Stromal cell of bone marrow (primary cell): Measurements from ENCODE around the gene IGLL1.
"Not testable (repeated sequence)": the region's sequence is repeated elsewhere in the genome, so short reads cannot be mapped to it uniquely, and the experiment has no call there.

Experiments used
- DNase-seq: peaks from one replicate; pipeline ENCODE4 v3.0.0-alpha.2; 2012; ENCODE audit warnings: low read depth

Gene IGLL1

GRCh38 chr22:23591201-23591791 is 11.2 kb upstream of the IGLL1 start:
- DNase-seq: peak; percentile 8

- no peak for DNase-seq
Measured at GRCh38 chr22:23583836-23584235, 3.7 kb upstream of the IGLL1 start.

- DNase-seq: no peak
Measured at GRCh38 chr22:23583153-23583552, 3.1 kb upstream of the IGLL1 start.

GRCh38 chr22:23581260-23581650 is 1.2 kb upstream of the IGLL1 start:
- DNase-seq: no peak

- DNase-seq: no peak
Measured at GRCh38 chr22:23580576-23581259, 628 bp upstream of the IGLL1 start.

- DNase-seq: no peak
Measured at GRCh38 chr22:23579280-23579679, 810 bp downstream of the IGLL1 start.

GRCh38 chr22:23578306-23578705 is 1.8 kb downstream of the IGLL1 start:
- DNase-seq: no peak

- DNase-seq: no peak
Measured at GRCh38 chr22:23576681-23577080, 3.4 kb downstream of the IGLL1 start.

GRCh38 chr22:23575601-23576000 is 4.5 kb downstream of the IGLL1 start:
- DNase-seq: no peak

- no peak for DNase-seq
Measured at GRCh38 chr22:23574877-23575276, 5.2 kb downstream of the IGLL1 start.

GRCh38 chr22:23574371-23574811 is 5.7 kb downstream of the IGLL1 start:
- no peak for DNase-seq

GRCh38 chr22:23573701-23574235 is 6.3 kb downstream of the IGLL1 start:
- not testable (repeated sequence) for DNase-seq

GRCh38 chr22:23573106-23573505 is 7.0 kb downstream of the IGLL1 start:
- DNase-seq: not testable (repeated sequence)

GRCh38 chr22:23571486-23571885 is 8.6 kb downstream of the IGLL1 start:
- no peak for DNase-seq

GRCh38 chr22:23570681-23571080 is 9.4 kb downstream of the IGLL1 start:
- DNase-seq: no peak

GRCh38 chr22:23569716-23570115 is 10.4 kb downstream of the IGLL1 start:
- DNase-seq: no peak

- DNase-seq: no peak
Measured at GRCh38 chr22:23569291-23569690, 10.8 kb downstream of the IGLL1 start.

- no peak for DNase-seq
Measured at GRCh38 chr22:23566705-23567475, 13.2 kb downstream of the IGLL1 start.

GRCh38 chr22:23565915-23566704 is 14.0 kb downstream of the IGLL1 start:
- no peak for DNase-seq

- DNase-seq: no peak
Measured at GRCh38 chr22:23565305-23565914, 14.7 kb downstream of the IGLL1 start.

- DNase-seq: no peak
Measured at GRCh38 chr22:23564276-23564675, 15.8 kb downstream of the IGLL1 start.

GRCh38 chr22:23563111-23563510 is 17.0 kb downstream of the IGLL1 start:
- no peak for DNase-seq
